Stimulated activated CD8-positive, alpha-beta memory T cell treated with anti-CD3 and anti-CD28 coated beads, Interleukin-15, amount 100 ng/mL, for 4 hours (primary cell): ENCODE data around the gene MICALL2.
"Not testable (repeated sequence)": the region's sequence is repeated elsewhere in the genome, so short reads cannot be mapped to it uniquely, and the experiment has no call there.

Source experiments
- DNase-seq, 2 donors: peaks; one replicate each; pipeline ENCODE4 v3.0.0-alpha.2; 2020; ENCODE audit warnings: low read depth in 2 of 2

Gene MICALL2

DNA sequence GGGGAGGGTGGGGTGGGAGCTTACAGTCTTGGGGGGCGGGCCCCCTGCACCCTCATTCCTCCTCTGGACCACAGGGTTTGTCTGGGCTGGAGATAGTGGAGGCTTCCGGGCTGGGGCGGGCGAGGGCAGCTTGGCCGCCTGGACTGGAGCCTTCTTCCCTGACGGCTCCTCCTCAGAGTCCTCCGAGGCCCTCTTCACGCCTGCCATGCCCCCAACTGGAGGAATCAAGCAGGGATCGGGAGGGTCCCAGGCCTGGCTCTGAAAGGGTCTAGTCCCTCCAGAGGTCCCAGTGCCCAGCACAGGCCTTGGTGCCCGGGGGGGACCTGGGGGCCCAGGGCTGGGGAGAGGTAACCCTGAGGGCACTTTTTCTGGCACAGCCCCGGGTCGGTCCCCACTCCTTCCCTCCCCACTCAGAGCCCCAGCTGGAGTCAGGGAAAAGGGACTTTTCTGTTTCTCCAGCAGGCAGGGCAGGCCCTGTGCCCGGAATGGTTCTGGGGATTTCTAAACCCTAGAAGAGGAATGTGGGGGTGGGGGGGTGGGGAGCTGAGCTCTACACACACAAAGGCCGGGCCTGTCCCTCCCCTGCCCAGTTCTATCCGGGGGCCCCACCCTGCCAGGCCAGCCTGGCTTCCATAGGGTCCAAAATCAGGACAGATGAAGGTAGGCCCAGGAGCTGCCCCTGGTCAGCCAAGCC, 11.6 kb downstream of the MICALL2 start:
- DNase-seq = no peak

DNA sequence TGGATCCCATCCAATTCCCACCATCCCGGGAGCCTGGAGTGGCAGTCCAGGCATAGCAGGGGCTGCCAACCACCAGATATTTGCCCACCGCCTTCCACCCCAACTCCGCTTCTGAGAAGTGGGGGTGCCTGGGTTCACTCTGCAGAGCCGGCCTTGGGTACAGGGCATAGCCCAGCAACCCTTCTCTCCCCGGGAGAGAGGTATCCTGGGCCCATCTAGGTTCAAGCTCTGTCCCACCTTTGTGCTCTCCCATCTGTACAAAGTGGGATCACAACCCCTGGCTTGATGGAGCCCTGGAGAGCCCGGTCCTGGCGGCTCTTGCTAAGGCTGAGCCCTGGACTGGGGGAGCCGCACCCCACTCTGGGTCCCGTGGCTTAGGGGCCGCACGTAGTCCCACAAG, 12.2 kb downstream of the MICALL2 start:
- DNase-seq = no peak

- DNase-seq = no peak
These were observed 12.6 kb downstream of the MICALL2 start for GRCh38 chr7:1446620-1447032.

DNA sequence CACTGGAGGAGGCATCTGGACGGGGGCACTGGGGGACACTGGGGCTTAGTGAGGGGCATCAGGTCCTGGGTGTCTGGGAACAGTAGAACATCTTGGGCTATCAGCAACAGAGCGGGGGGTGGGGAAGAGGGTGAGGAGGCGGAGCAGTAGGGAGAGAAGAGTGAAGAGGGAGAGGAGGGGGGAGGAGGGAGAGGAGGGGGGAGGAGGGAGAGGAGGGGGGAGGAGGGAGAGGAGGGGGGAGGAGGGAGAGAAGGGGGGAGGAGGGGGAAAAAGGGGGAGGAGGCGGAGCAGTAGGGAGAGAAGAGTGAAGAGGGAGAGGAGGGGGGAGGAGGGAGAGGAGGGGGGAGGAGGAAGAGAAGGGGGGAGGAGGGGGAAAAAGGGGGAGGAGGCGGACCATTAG, 13.2 kb downstream of the MICALL2 start:
- not testable (repeated sequence) for DNase-seq

GRCh38 chr7:1445341-1445740, 13.9 kb downstream of the MICALL2 start:
- no peak for DNase-seq

DNA sequence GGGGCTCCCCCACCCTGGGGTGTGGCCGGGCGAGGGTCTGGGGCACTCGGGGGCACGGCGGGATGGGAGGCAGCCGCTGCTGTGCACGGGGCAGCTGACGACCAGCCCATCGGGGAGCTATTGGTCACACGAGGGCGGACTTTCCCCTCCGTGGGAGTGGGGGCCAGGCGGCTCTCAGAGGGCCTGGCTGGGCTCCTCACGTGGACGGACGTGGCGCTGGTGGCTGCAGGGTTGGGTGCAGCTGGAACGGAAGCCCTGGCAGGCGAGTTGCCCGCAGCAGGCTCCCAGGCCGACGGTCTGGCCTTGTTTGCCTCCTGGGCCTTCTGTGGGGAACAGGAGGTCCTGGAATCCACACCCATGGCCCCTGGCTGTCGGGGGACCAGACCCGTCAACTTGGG, 14.3 kb downstream of the MICALL2 start:
- DNase-seq = no peak

DNA sequence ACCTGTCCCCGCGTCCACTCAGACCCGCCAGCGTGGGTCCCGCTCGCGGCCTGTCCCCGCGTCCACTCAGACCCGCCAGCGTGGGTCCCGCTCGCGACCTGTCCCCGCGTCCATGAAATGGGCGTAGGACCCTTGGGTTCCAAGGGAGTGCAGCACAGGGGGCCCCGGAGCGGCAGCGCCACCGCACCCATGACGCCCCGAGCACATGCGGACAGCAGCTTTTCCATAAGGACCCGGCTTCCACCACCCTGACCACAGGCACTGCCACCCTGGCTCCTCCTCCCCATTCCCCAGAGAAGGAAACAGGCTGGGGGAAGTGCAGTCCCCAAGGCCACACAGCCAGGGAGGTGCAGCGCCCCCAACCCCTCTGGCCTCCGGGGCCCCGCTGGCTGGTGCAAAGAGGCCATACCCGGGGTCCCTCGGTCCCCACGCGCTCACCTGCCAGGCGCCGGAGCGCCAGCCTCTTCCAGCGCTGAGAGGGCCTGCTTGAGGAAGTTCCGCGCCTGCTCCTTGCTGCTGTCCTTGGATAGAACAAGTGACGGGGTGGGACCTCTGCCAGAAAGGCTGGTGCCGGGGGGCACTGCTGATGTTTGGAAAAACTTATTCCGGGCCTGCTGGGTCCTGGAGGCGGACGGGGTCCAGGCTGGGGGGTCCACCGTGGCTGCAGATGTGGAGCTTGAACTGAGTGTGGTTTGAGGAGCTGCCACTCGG, 14.9 kb downstream of the MICALL2 start:
- no peak for DNase-seq

DNA sequence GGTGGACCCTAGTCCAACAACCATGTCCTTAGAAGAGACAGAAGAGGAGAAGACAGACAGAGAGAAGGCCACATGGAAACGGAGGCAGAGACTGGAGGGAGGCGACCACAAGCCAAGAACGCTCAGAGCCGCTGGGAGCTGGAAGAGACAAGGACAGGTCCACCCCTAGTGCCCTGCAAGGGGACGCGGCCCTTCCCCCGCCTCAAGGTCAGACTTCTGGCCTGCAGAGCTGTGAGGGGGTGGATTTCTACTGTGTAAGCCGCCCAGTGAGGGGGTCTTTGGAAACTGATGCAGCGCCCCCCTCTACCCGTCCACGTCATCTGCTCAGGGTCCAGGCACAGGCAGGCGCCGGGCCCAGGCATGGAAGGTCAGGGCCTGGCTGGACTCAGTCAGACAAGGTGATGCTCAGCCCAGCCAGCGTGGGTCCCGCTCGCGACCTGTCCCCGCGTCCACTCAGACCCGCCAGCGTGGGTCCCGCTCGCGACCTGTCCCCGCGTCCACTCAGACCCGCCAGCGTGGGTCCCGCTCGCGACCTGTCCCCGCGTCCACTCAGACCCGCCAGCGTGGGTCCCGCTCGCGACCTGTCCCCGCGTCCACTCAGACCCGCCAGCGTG, 15.6 kb downstream of the MICALL2 start:
- DNase-seq = not testable (repeated sequence)

DNA sequence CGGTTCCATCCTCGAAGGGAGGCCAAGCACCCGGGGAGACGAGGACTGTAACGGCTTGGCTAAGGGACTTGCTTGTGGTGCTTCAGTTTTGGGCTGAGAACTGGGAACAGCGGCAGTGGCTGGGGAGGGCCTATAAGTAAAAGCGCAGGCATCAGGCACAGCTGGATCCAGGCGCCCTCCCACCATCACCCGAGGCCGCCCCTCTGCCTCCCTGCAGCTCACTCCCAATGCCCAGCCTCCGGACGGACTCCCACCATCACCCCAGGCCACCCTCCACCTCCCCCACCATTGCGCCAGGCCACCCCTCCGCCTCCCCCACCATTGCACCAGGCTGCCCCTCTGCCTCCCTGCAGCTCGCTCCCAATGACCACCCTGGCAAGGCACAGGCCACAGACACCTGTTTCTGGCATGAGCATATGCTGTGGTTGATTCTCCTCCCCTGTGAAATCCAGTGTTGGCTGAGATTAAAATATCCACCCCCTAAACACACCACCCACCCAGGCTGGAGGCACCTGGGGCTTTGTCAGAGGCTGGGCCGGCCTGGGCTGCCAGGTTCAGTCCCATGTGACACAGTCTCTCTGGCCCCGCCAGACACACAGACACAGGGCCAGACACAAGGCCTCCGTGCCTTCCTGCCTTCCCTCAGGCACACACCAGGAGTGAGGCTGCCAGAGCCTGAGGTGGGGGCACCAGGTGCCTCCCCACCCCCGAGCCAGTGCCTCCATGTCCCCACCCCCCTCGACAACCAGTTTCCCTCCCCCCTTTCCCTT, 16.7 kb downstream of the MICALL2 start:
- DNase-seq = no peak

- DNase-seq = no peak
These were observed 17.5 kb downstream of the MICALL2 start for GRCh38 chr7:1441615-1442354.

DNA sequence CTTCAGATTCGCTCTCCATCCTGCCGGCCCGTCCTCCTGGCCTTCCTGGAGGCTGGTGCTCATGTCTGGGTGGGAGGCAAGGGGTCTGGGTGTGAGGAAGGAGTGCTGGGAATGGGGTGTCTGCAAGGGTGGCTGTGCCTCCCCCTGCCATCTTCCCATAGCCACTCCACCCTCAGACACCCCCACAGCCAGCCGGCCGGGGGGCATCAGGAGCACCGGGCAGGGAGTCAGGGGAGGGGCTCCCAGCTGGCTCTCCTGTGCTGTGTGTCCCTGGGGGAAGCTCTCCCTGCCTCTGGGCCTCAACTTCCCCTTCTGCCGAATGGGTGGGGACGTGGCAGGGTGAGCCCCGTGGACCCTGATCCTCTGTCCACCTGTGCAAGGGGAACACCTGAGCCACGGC, 18.6 kb downstream of the MICALL2 start:
- DNase-seq = no peak

GRCh38 chr7:1439373-1440363, 19.6 kb downstream of the MICALL2 start:
- DNase-seq = no peak

GRCh38 chr7:1438821-1439220, 20.4 kb downstream of the MICALL2 start:
- no peak for DNase-seq

DNA sequence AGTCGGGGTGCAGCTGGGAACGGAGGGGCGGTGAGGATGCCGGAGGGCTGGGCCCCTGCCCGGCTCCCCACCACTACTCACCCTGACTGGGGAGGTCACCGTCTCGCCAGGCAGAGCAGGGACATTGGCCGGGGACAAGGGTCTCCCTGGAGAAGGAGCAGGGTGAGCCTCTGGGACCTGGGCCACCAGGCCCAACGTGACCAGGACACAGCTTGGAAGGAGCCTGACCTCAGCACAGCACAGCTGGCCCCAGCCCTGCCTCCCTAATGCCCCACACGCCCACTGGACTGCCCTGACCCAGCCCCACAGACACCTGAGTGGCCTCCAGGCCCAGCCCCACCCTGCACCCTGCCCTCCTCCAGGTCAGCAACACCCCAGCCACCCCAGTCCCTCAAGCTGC, 21.1 kb downstream of the MICALL2 start:
- DNase-seq = no peak

DNA sequence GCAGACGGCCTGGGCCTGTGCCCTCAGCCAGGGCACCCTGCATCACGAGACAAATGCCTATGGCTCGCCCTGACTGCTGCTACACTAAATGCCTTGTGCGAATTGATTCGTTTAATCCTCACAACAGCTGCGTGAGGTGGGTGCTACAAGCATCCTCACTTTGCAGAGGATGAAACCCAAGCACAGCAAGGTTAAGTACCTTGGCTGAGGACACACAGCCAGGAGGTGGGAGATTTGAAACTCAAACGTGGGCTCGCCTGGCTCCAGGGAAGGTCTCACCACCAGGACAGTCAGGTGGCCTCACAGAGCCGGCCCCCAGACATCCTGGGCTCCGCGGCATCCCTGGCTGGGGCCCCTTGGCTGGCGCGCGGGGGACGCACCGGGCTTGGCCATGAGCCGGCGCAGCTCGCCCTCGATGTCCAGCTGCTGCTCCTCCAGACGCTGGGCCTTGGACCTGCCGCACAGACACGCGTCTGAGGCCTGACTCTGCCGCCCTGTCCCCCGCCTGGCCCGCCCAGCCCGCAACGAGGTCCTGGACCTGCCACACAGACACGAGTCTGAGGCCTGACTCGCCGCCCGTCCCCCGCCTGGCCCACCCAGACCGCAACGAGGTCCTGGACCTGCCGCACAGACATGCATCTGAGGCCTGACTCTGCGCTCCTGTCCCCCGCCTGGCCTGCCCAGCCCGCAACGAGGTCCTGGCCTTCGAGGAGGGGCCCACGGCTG, 22.0 kb downstream of the MICALL2 start:
- DNase-seq = no peak

DNA sequence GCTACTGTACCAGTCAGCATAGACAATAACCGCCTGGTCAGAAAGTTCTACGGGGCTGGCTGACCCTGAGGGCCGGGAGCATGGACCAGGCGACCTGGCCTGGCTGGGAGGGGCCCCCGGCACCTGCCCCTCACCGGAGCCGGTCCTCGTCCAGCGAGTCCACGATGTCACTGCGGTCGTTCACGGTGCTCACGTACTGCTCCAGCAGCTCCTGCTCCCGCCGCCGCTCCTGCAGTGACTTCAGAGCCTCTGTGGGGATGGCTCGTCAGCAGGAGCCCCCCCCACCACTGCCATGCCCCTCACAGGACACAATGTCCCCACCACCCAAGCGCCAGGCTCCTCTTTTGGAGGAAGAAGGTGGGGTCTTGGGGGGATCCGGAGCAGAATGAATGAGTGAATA, 22.7 kb downstream of the MICALL2 start:
- DNase-seq = no peak

DNA sequence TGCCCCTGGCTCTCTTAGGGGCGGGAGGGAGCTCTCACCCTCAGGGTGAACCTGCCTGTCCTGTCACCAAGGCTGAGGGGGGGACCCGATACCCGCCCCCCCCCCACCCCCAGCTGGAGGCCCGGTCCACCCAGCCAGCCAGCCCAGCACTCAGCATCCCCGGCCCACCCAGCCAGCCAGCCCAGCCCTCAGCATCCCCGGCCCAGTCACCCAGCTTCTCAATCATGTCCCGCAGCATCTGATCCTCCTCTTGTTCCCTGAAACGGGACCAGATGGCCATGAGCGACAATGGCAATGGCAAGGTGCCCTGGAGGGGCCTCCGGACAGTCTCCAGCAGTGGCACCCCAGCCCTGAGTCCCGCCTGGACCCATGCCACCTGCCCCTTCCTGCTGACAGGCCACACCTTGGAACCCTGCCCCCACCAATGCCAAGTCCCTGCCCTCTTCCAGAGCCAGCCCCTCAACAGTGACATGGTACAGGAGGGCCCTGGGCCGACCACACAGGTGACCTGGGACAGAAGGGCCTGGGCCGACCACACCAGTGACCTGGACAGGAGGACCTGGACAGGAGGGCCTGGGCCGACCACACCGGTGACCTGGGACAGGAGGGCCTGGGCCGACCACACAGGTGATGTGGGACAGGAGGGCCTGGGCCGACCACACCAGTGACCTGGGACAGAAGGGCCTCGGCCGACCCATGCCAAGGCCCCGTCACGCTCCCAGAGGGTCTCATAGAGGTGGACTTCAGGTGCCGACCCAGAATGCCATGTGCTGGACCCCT, 24.2 kb downstream of the MICALL2 start:
- no peak for DNase-seq

DNA sequence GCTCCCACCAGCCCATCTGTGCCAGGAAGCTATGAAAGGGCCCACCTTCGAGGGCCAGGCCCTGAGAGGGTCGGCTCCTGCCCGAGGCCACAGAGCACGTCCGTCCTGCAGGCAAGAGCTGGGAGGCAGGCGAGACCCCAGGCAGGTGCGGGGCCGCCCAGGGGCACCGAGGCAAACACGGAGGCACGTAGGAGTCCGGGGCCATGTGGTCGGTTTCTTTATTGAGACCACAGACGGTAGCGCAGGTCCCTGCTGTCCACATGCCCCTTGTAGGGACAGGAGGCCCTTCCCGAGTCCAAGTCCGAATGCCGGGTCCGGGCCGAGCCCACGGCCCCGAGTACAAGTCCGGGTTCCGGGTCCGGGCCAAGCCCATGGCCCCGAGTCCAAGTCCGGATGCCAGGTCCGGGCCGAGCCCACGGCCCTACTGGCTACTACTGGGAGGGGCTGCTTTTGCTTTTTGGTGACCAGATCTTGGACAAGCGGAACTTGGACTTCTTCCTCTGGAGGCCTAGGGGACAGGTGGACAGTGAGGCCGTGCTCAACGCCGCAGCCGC, 25.0 kb downstream of the MICALL2 start:
- DNase-seq = no peak
